NCI-H524 treated with DMSO at 0.1 percent for 48 hours (cell line): ENCODE data around the gene GBP3.
"Not testable (repeated sequence)": the region's sequence is repeated elsewhere in the genome, so short reads cannot be mapped to it uniquely, and the experiment has no call there.

Experiments used
- DNase-seq: peaks from one replicate; lab custom pipeline; 2025; lab: John Stamatoyannopoulos, UW

GBP3 gene

GRCh38 chr1:89022167-89022959, at the start of gene GBP3:
Gene GBP3, minus strand, starts transcription at chr1:89022866. Its CDS starts 2,145 bp downstream, at chr1:89020721.
- DNase-seq = no peak

- DNase-seq = no peak
Measured at GRCh38 chr1:89070509-89070908, 47.8 kb upstream of the GBP3 start.

GRCh38 chr1:89069951-89070350, 47.3 kb upstream of the GBP3 start:
- no peak for DNase-seq

- DNase-seq = no peak
Measured at GRCh38 chr1:89068291-89068690, 45.6 kb upstream of the GBP3 start.

GRCh38 chr1:89065079-89065868, 42.6 kb upstream of the GBP3 start, which contains the start of gene GBP1:
Gene GBP1, minus strand, starts transcription at chr1:89065208. Its CDS starts 1,974 bp downstream, at chr1:89063234.
- DNase-seq = no peak

- DNase-seq = no peak
Measured at GRCh38 chr1:89064632-89065031, 42.0 kb upstream of the GBP3 start.

GRCh38 chr1:89063094-89063493, 40.4 kb upstream of the GBP3 start:
- no peak for DNase-seq

GRCh38 chr1:89060091-89060490, 37.4 kb upstream of the GBP3 start:
- no peak for DNase-seq

- DNase-seq = no peak
Measured at GRCh38 chr1:89051955-89052312, 29.3 kb upstream of the GBP3 start.

GRCh38 chr1:89051300-89051954, 28.8 kb upstream of the GBP3 start:
- DNase-seq = no peak

- DNase-seq = no peak
Measured at GRCh38 chr1:89050649-89051033, 28.0 kb upstream of the GBP3 start.

GRCh38 chr1:89049901-89050648, 27.4 kb upstream of the GBP3 start:
- not testable (repeated sequence) for DNase-seq

- not testable (repeated sequence) for DNase-seq
Measured at GRCh38 chr1:89049187-89049586, 26.5 kb upstream of the GBP3 start.

GRCh38 chr1:89047734-89048133, 25.1 kb upstream of the GBP3 start:
- DNase-seq = no peak

- not testable (repeated sequence) for DNase-seq
Measured at GRCh38 chr1:89046318-89047183, 23.9 kb upstream of the GBP3 start.

GRCh38 chr1:89044970-89045721, 22.5 kb upstream of the GBP3 start:
- no peak for DNase-seq

GRCh38 chr1:89043940-89044339, 21.3 kb upstream of the GBP3 start:
- DNase-seq = no peak

- DNase-seq = no peak
Measured at GRCh38 chr1:89042491-89042890, 19.8 kb upstream of the GBP3 start.

- DNase-seq = no peak
Measured at GRCh38 chr1:89041721-89042120, 19.1 kb upstream of the GBP3 start.

GRCh38 chr1:89041119-89041641, 18.5 kb upstream of the GBP3 start:
- no peak for DNase-seq
